ENCODE measurements around the gene DHX15. TPM values are rescaled to one million over a fixed set of nuclear protein-coding genes. Genes with fewer than 3 reads are reported as not detected.

The DHX15 gene
- total RNA-seq, 1 experiment from 2014 or later: 153 TPM

GRCh38 chr4:24583451-24584210 lies 723 bp downstream of the DHX15 start:
- DNase-seq (ENCODE audit: low spot score): peak; percentile 52

GRCh38 chr4:24582235-24582832 lies 2.0 kb downstream of the DHX15 start:
- DNase-seq (ENCODE audit: low spot score): no peak

GRCh38 chr4:24578364-24578763 lies 6.0 kb downstream of the DHX15 start:
- no peak for DNase-seq (ENCODE audit: low spot score)

GRCh38 chr4:24576276-24576675 lies 8.1 kb downstream of the DHX15 start:
- no peak for DNase-seq (ENCODE audit: low spot score)

- no peak for DNase-seq (ENCODE audit: low spot score)
These were observed 10.1 kb downstream of the DHX15 start for GRCh38 chr4:24574236-24574635.

GRCh38 chr4:24573582-24573981 lies 10.8 kb downstream of the DHX15 start:
- no peak for DNase-seq (ENCODE audit: low spot score)

- DNase-seq (ENCODE audit: low spot score): no peak
These were observed 13.6 kb downstream of the DHX15 start for GRCh38 chr4:24570574-24571236.

GRCh38 chr4:24570172-24570571 lies 14.2 kb downstream of the DHX15 start:
- DNase-seq (ENCODE audit: low spot score): no peak

- DNase-seq (ENCODE audit: low spot score): no peak
These were observed 14.7 kb downstream of the DHX15 start for GRCh38 chr4:24569662-24570061.

GRCh38 chr4:24568425-24568824 lies 15.9 kb downstream of the DHX15 start:
- DNase-seq (ENCODE audit: low spot score): no peak

- no peak for DNase-seq (ENCODE audit: low spot score)
These were observed 19.3 kb downstream of the DHX15 start for GRCh38 chr4:24565054-24565453.

- DNase-seq (ENCODE audit: low spot score): no peak
These were observed 19.9 kb downstream of the DHX15 start for GRCh38 chr4:24564488-24564887.

GRCh38 chr4:24561438-24562139 lies 22.8 kb downstream of the DHX15 start:
- no peak for DNase-seq (ENCODE audit: low spot score)

- no peak for DNase-seq (ENCODE audit: low spot score)
These were observed 23.4 kb downstream of the DHX15 start for GRCh38 chr4:24560868-24561368.

GRCh38 chr4:24559889-24560288 lies 24.5 kb downstream of the DHX15 start:
- DNase-seq (ENCODE audit: low spot score): peak; percentile 15

GRCh38 chr4:24559032-24559821 lies 25.1 kb downstream of the DHX15 start:
- DNase-seq (ENCODE audit: low spot score): no peak

GRCh38 chr4:24557026-24558025 lies 27.0 kb downstream of the DHX15 start:
- DNase-seq (ENCODE audit: low spot score): peak; percentile 27

- peak; percentile 24 for DNase-seq (ENCODE audit: low spot score)
These were observed 32.7 kb downstream of the DHX15 start for GRCh38 chr4:24551492-24552289.
